GM18951 (cell line): ENCODE data around the gene NFYB.
"Not testable (repeated sequence)": the region's sequence is repeated elsewhere in the genome, so short reads cannot be mapped to it uniquely, and the experiment has no call there.

Experiments
- POLR2A ChIP-seq: IDR thresholded peaks from 4 replicates; pipeline ENCODE4 v1.6.1; 2011; ENCODE audit warnings: mild to moderate bottlenecking; ENCODE audit not compliant: insufficient read length, insufficient read depth; ENCODE audit errors: extremely low read depth
- in situ Hi-C: fragments of 300-500 bp; cut with MboI; formaldehyde crosslinking; loops from one replicate; pipeline ENCODE4 v1.12.0; 2022; ENCODE audit warnings: low sequenced_read_pairs, mixed read lengths, inconsistent platforms; ENCODE audit not compliant: unreplicated experiment

The NFYB gene

DNA sequence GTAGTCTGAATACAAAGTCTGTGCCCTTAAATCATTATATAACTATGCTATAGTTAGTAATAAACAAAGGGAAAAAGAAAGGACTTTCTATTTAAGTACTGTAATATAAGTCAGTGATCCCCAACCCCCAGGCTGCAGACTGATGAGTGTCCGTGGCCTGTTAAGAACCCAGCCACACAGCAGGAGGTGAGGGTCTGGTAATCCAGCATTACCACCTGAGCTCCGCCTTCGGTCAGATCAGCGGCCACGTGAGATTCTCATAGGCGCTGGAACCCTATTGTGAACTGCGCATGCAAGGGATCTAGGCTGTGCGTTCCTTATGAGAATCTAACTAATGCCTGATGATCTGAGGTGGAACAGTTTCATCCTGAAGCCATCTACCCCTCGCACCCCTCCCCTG, 15.7 kb downstream of the NFYB start:
- no peak for TF ChIP-seq POLR2A
- in situ Hi-C loops: no loop called here

DNA sequence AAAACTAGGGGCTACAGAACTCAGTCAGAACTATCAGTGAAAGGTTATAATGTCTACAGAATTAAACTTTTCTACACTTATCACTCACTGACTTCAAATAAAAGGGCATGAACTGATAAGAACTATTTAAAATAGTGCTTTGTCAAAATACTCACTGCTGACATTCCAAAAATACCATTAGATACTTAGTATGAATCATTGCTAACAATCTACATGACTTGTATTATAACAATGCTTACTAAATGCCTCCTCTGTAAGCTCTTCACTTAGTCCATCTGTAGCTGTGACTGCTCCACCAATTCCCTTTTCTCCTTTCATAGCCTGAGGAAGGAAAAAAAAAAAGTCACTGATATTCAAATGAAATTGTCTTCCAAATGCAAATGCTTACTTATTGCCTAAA, 17.0 kb downstream of the NFYB start:
- in situ Hi-C loops: no loop called here
- no peak for TF ChIP-seq POLR2A

DNA sequence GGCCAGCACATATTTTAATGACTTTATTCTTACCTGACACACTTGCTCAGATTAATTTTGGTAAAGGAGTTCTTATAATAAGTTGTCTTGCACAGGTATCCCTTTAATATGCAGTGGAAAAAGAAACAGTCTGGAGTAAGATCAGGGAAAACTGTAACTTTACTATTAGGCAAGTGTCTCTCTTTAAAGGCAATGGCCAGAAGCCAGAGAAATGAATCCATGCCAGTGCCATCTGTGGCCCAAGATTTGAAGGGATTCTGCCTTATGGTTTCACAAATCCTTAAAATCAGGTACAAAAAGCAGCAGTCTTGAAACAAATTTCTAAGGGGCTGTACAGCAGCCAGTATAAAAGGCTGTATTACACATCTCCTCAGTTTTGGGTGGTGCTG, 22.4 kb downstream of the NFYB start:
- in situ Hi-C loops: no loop called here
- no peak for TF ChIP-seq POLR2A

DNA sequence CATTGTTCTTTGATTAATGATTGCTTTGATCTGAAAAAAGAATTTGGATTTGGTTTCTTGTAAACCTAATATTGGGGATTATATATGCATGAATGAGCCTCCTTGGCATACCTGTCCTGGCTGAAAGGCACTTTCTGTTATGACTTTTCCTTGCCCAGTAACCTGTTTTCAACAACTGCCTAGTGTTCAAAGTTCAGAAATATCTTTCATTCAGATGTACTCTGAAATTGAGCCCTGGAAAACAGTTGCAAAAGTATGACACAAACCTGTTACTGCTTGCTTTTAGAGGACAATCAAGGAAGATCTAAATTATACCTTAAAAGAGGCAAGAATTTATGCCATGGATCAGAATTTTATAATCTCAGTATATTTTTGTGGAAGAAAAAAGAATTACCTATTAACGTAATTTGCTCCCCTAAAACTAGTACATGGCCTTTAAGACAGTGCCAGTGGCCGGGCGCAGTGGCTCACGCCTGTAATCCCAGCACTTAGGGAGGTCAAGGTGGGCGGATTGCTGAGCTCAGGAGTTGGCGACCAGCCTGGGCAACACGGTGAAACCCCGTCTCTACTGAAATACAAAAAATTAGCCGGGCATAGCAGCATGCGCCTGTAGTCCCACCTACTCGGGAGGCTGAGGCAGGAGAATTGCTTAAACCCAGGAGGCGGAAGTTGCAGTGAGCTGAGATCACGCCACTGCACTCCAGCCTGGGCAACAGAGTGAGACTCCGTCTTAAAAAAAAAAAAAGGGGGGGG, 23.0 kb downstream of the NFYB start:
- in situ Hi-C loops: not testable (repeated sequence)

DNA sequence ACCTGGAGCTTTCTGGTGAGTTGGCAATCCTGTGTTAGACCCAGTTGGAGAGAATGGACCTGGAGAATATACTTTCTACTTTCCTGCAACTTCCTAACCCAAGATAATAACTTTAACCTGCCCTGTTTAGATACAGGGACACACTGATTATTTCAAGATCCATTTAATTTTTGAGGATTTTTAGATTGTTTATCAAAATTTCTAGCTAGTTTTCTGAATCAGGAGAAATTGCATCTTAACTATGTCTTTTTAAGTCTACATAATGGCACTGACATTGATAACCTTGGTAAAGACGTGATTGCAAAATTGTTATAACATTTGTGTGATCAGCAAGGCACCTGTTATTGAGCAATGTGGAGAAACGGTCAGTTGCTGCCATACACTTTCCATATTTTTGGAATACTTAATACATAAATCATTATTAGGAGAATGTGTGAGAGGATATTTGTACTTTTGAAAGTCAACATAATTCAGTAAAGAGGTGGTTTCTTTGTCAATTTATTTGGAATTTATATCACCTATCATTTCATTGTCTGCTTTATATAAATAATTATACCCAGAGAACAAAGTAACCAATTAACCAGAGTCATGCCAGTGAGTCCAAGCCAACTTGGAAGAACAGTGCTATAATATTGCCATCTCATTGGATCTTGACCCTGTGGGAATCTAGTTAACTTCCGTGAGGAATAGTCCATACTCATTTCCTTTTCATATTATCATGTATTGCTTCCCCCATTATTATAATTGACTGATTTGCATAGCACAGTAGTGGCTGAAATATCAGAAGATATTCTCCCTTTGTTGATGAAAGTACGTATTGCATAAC, 28.4 kb downstream of the NFYB start:
- TF ChIP-seq POLR2A: no peak
- in situ Hi-C loops: loop anchor here (10.0 kb wide), 1 partner anchor 225 kb away; no protein-coding TSS in a partner anchor

DNA sequence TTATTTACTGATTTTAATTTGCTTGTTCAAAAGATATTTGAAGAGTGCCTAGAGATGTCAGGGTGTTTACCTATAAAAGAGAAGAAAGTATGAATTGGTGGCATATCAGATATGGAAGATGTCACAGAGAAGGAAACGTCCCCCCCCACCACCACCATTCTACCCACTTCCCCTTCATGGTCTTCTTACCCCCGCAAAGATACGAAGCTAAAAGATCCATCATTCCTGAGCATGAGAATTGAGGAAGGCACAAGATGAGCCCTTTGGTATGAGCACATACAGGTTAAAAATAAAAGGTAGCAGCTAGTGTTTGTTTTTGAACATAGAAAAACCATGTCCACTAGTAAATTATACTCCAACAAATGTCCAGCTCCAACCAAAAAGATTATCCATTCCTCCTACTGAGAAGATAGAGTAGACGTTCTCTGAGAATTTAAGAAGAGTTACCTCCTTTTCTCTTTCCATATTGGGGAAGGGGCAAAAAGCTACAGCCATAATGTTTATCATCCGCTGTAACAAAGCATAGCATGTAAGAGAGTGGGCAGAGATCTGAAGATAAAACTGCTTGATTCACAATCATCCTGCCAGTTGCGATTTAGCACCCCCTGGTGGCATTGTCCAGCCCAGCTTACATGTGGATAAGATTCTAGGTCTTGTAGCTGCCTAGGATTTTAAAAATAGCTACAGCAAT, 29.1 kb downstream of the NFYB start:
- no peak for TF ChIP-seq POLR2A
- in situ Hi-C loops: loop anchor here (10.0 kb wide), 1 partner anchor 224 kb away; no protein-coding TSS in a partner anchor

DNA sequence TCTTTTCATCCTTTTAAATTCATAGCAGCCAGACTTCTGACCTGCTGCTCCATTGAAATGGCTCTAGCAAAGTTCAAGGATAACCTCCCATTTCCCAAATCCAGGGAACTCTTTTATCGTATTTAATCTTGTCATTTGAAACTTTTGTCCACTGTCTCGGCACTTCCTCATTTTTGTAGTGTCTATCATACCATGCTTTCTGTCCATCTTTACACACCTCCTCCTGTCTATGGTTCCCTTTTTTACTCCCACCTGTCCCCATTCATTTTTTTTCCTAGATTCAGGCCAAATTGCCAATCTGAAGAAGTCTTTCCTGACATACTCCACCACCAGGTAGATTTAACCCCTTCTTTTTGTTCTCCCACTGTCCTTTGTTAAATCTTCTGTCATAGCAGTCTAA, 31.0 kb downstream of the NFYB start:
- no peak for TF ChIP-seq POLR2A
- in situ Hi-C loops: loop anchor here (10.0 kb wide), 1 partner anchor 222 kb away; no protein-coding TSS in a partner anchor

DNA sequence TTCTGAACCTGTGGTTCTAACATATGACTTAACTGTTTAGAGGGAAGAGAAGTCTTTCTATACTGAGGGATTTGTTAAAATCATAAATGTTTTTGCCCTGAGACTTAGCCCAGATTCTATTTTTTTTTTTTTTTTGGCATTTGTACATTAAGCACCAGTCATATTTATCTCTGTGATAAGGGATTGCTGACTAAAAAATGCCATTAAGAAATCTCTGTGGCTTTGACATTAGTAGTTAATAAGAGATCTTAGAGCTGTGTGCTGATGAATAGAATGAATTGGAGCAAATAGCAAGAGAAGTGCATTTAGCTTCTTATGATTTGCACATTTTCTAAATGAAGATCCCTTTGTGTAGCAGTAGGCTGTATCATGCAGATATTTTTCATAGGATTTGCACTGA, 32.5 kb downstream of the NFYB start:
- TF ChIP-seq POLR2A: no peak
- in situ Hi-C loops: loop anchor here (10.0 kb wide), 1 partner anchor 221 kb away; no protein-coding TSS in a partner anchor

DNA sequence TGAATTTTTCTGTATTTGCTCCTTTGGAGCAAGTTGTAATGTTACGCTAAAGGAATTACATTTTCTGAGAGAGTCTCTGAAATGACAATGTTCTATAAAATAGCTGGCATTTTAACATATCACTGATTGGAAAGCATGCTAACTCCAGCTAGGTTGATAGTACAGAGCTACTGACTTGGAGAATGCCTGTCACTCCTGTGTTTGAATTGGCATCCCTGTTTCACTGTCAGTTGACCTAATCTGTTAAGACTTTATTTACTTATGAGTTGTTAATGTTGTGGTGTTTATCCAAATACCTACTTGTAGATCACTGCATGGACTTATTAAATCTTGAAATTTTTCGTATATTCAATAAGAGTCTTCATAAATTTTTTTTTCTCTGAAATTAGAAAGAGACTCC, 40.1 kb downstream of the NFYB start:
- no peak for TF ChIP-seq POLR2A
- in situ Hi-C loops: no loop called here

DNA sequence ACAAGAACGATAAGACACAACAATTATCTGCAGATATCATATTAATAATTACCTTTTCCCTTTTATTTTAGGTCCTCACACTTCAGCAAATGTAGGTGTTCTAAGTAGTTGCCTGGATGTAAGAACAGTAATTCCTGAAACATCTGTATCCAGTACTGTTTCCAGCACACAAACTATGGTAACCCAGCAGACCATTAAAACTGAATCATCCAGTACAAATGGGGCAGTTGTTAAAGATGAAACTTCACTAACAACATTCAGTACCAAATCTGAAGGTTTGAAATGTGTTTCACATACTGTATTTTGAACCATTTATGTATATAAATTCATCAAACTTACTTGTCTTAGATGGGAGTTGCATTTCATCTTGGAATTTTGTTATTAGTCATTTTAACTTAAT, 42.7 kb downstream of the NFYB start:
- no peak for TF ChIP-seq POLR2A
- in situ Hi-C loops: no loop called here

DNA sequence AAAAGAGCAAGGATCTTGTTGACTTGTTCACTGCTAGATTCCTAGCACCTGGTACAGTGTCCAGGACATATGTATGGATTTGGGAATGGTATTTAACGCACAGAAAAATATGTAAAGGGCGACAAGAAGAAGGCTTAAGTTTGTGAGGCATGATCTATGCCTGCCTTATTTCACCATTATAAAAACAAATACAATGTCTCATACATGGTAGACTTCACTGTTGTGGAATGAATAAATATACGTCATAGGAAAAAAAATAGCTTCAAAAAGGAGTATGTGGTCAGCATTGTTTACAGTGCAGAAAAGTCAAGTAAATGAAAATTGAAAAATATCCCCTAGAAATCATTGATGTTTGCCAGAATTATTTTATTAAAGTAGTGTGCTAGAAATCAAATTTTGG, 43.7 kb downstream of the NFYB start:
- no peak for TF ChIP-seq POLR2A
- in situ Hi-C loops: no loop called here

DNA sequence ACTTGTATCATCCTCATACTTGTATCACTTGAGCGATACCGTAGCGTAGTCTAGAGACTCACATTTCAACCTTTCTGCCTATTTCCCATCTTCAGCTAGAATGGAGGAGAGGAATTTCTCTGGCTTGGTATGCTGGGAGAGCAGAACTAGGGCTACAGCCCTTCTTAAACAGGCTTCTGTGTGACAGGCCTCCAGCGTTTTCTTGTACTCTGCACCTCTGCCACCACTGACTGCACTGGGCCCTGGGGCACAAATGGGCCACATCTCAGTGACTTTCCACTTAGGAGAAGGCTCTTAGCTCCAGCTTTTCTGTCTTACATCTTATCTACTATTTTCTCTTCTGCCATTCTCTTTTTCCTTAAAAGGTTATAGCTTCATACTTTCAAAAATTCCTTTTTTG, 46.9 kb downstream of the NFYB start:
- TF ChIP-seq POLR2A: no peak
- in situ Hi-C loops: no loop called here

DNA sequence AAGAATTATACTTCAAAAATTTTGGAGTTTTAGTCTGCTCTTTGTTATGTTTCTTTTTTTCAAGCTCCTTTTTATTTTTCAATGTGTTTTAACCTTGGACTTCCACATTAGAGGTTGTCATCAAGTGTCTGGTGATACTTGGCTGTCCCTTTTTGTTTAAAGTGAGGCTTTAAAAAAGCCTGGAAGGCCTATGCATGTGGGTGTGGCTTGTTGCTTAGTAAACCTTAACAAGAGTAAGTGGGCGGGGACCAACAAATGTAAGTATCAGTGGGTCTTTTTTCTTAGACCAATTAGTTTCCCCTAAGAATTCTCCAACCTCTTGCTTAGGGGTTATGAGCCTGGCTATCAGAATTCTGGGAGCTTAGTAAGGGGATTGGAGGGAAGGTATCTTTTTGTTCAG, 47.3 kb downstream of the NFYB start:
- no peak for TF ChIP-seq POLR2A
- in situ Hi-C loops: no loop called here
